Head of caudate nucleus (tissue), 42 donors: ENCODE measurements around the gene FAM81A.
"Not testable (repeated sequence)": the region's sequence is repeated elsewhere in the genome, so short reads cannot be mapped to it uniquely, and the experiment has no call there.

Experiments
- DNase-seq, 42 donors: peaks; one replicate each; pipeline versions ENCODE4 v3.0.0 to v3.0.0-alpha.2; 2020 to 2021; ENCODE audit warnings: mixed read lengths in 7 of 42
- intact Hi-C: fragments of 100-400 bp; cut with DNase I; formaldehyde crosslinking; loops from one replicate; pipeline ENCODE4 v1.15.0; 2022

The FAM81A gene

DNA sequence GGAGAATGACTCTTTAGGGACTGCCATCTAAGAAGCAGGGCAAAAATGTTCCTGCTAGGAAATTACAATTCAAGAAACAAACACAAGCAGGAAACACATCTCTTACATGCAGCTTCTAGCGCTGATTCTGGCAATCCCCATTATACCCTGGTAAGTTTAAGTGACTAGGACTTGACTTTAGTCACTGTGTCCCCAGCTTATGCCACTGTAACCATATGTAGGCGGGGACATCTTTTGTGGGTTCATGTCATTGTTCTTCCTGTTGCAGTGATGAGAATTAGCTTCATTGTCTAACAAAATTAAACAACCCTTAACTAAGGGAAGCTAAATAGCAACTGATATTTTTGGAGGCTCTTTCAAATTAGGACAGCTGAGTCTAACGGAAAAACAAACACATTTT lies 17.9 kb upstream of the FAM81A start:
- intact Hi-C loops, result no loop called here
- DNase-seq, result no peak

DNA sequence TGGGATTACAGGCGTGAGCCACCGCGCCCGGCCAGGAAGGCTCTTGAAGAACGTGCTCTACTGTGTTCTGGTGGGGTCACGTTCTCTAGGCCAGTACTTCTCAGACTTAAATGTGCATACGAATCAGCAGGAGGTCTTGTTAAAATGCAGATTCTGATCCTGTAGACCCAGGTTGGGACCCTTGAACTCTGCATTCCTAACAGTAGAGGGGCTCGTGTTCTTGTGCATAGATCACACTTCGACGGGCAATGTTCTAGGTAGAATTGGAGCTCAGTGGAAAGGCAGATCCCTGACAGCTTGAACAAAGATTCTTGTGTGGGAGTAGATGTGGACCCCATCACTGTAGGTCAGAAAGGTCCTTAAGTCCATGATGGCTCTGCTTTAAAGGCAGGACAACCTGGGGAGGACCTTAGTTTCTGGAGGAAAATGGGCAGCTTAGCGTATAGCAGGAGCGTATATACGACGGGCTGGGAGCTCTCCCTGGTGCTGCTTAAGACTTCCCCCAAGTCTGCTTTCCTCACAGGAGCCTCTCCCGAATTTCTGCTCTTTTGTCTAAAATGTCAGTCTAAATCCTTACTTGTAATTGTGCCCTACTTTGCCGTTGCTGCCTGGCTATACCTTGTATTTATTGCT lies 16.9 kb upstream of the FAM81A start:
- intact Hi-C loops, result no loop called here
- DNase-seq, result no peak

DNA sequence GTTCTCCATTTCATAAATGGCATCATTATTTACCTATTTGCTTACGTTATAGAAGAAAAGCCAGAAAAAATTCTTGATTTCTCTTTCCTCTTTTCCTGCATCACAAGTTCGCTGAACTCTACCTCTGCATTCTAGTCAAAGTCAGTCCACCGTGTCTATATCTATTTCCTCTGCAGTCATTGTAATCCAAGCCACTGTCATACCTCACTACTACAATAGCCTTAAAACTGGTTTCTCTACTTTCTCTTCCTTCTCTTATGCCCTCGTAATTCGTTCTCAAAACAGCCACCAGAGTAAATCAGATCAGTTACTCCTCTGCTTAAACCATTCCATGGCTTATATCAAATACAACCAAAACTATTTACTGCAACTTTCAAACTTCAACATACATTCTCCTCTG lies 13.4 kb upstream of the FAM81A start:
- no peak for DNase-seq
- intact Hi-C loops, result no loop called here

DNA sequence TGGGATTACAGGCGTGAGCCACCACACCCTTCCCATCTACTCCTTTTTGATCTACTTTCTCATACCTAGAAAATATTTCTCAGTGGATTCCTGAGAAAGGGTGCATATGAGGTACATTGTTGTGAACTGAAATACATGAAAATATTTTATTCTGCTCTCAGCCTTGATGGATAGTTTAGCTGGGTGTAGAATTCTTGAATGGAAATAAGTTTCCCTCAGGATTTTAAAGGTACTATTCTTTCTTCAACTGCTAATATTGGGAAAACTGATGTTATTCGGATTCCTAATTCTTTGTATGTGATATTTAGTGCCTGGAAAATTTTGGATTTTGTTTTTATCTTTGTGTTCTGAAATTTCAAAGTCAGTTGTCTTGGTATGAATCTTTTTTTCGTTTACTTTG lies 9.1 kb upstream of the FAM81A start:
- DNase-seq, intact Hi-C loops: not testable (repeated sequence)

DNA sequence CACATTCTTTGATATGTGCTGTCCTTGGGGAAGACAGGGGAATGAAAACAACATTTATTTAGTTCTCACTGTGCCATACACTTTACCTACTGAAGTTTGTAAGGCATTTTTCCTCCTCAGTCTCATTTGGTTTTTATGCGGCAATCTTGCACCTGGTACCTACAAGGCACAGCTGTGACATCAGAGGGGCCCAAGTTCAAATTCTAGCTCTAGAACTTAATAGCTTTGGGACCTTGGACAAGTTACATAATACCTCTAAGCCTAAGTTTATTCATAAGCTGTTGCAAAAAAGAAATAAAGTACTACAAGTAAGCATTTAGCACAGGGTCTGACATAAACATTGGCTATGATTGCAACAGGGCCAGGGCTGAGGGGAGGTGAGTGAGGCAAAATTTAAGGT lies 5.6 kb upstream of the FAM81A start:
- no peak for DNase-seq
- intact Hi-C loops, result loop anchor here (10.0 kb wide), 1 partner anchor 58 kb away; the partner anchor contains the start of gene MYO1E

DNA sequence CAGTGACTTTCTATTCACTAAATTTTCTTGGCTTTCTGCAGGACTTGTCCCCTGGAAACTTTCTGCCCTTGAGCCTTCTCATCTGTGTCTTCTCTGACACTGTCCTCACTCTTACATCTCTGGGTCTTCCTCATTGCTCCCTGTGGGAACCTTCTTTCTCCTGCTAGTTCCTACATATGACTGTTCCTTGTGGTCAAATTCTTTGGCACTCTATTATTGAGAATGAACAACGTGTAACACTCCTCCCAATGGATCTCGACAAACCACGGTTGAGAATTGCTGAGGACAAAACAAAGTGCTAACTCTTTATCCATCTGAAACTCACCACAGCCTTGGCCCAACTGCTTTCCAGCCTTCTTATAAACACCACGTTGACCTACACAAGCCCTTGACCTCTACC lies 3.5 kb upstream of the FAM81A start:
- no peak for DNase-seq
- intact Hi-C loops, result loop anchor here (10.0 kb wide), 1 partner anchor 60 kb away; the partner anchor contains the start of gene MYO1E

DNA sequence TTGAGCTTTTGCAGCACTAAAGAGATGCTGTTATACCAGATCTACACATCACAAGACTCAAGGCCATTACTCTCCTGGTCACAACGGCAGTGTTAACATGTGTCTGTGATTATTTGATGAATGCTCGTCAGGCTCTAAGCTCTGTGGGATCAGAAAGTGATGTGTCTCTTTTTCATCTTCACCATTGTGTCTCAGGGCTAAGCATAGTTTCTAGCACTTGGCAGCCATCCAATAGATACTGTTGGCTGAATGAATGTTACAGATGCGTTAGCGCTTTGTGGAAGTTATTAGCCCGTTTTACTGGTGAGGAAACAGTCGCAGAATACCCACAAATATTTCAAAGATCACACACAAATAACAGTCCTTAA lies 1.2 kb upstream of the FAM81A start:
- intact Hi-C loops, result loop anchor here (10.0 kb wide), 1 partner anchor 62 kb away; the partner anchor contains the start of gene MYO1E
- DNase-seq, result peak in 3 of 42 donors; percentile 8 to 40 (median 17)

DNA sequence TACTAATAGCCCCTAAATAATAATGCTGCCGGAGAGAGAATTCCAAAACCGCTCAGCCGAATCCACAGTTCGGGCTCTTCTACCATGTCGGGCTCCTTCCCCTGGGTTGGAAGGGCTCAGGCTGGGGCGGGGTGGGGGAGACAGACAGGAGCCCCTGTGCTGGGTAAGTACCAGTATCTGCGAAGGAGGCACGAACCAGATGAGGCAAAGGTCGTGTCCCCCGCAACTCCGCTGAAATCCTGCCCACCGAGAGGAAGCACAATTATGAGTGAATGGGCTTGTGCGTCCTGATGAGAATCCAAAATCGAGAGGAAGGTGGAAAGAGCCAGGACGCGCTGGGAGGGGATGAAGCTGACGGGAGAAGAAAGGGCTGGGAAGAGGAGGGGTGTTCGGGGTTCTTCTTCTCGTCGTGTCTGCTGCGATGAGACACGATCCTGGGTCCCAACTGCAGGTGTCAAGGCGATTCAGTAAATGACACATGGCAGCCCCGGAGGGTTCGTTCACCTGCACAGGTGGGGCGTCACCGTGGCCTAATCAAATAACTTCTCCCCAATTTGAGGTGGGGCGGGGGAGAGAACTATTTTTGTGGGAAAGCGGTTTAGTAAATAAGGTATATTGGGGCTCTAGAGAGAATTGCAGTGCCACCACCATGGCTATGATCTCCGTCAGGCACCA lies 707 bp upstream of the FAM81A start:
- DNase-seq, result peak in 29 of 42 donors; percentile 5 to 57 (median 21)
- intact Hi-C loops, result loop anchor here (10.0 kb wide), 1 partner anchor 62 kb away; the partner anchor contains the start of gene MYO1E

DNA sequence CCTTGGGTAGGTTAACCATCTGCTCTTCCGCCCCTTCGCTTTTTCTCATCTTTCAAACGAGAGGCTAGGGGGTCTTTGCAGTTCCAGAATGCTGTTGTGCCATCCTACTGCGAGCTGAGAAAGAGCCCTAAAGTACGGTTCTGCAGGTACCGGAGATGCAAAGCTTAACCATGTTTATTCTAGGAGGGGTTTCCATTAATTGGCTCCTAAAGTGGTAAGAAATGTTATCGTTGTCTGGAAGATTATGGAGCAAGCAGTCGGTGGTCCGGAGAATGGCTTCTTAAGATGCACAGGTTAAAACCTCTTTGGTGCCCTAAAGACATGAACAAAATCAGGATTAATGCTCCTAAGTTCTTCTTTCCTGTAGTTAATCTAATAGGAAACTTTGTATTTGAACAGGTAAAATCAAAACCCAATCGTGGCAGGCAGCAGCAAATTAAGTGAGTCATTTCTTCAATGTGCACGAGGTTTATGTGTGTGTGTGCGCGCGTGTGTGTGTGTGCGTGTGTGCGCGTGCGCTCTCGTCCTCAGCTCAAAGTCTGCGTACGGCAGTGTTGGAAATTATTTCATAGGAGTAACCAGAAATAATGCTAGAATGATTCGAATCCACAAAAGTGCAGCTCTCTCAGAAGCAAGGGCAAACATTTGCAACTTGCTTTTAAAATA lies 772 bp downstream of the FAM81A start:
- DNase-seq, result peak in 41 of 42 donors; percentile 17 to 80 (median 59)
- intact Hi-C loops, result loop anchor here (10.0 kb wide), 1 partner anchor 64 kb away; the partner anchor contains the start of gene MYO1E

DNA sequence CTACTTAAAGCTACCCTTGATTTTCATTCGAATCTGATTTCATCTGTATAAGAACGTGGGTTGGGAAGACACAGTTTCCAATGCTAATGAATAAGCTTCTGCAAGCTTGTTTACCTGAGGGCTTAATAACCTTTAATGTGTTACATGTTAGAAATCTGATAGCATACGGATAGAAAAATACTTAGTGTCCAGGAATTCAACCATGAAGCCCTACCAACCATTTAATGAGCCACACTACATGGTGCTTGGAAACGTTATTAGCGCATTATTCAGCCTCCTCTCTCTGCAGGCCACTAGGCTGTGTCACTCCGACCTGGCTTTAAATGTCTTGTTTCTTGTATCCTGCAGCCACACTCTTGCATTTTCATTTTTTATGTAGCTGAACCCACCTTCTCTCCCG lies 1.6 kb downstream of the FAM81A start:
- DNase-seq, result no peak
- intact Hi-C loops, result loop anchor here (10.0 kb wide), 1 partner anchor 65 kb away; the partner anchor contains the start of gene MYO1E

DNA sequence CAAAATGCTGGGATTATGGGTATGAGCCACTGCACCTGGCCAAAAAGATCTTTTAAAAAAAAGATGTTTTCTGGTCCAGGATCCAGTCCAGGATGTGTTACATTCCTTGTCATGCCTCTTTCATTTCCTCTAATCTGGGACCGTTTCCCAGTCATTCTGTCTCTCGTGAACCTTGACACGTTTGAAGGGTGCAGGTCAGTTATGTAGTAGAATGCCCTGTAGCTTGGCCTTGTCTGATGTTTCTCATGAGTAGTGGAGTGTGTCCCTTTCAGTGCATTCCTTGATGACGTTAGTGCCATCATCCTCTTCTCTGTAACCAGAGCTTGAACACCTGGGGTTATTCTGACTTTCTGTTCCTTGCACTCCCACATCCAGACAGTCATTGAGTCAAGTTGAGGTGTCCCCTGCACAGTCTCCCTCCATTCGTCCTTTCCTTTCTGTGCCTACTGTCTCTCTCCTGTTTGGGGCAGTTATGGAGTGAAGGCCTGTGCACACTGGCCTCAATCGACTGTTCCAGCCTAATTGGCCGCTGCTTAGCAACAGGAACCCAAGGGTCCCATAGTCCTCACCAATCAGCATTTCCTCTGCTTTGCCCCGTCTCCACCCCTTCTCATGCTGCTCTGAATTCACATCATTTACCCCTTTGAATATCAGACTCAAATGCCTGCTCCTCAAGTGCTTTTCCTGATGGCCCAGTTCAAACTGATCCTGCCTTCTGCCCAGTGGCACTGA lies 5.5 kb downstream of the FAM81A start:
- peak in 1 of 42 donors; percentile 15 for DNase-seq
- intact Hi-C loops, result no loop called here

DNA sequence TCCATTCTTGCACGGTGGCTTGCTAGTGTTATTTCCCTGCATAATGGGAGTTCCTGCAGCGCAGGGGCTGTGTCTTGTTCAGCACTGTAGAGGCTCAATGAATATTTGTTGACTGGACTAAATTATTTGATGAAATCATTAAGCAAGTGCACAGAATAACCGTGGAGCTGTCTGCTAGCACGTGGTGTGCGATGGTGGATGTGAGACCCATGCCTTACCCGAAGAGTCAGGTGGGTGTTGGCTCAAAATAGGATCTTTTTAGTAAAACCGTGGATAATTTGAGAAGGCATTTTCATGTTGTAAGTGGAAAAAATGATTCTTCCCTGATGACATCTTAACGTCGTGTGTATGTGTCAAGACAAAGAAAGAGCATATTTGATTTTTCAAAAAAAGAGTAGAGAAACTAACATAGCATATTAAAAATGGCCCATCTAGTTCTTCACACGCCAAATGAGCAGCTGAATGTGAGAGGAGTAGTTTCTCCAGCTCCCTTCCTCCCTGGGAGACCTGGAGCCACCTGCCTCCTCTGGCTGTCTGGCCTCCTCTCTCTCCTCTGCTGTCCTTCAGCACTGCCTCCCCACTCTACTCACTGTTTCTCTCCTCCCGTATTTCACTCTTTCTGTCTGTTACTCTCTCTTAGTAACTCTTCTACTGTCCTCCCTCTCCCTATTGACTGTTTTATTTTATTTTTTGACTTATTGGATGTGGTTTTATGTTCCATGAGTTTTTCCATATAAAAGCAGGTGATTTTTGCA lies 6.3 kb downstream of the FAM81A start:
- peak in 4 of 42 donors; percentile 6 to 51 (median 42) for DNase-seq
- intact Hi-C loops, result no loop called here

DNA sequence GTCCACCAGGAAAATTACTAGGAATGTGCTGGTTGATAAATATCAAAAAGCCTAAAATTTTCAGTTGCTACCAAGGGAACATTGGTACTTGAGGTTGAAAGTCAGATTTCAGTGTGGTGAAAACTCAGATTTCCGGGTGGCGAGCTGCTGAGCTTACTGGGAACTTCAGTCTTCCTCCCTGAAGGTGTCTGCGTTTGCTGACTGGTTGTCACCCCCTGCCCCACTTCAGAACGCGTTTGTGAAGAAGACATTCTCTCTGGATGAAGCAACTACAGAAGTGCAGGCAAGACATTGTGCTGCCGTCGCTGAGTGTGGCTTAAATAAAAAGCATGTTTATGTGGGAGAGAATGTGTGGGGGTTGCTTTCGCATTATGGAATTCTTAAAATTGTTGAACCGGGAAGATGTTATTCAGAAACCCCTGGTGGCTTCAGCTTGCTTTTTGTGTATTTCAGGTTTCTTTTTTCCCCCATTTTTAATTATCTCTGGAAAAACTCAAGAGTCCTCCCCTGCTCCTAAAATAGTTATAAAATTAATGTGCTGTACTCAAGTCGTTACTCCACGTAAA lies 7.1 kb downstream of the FAM81A start:
- intact Hi-C loops, result no loop called here
- DNase-seq, result no peak

DNA sequence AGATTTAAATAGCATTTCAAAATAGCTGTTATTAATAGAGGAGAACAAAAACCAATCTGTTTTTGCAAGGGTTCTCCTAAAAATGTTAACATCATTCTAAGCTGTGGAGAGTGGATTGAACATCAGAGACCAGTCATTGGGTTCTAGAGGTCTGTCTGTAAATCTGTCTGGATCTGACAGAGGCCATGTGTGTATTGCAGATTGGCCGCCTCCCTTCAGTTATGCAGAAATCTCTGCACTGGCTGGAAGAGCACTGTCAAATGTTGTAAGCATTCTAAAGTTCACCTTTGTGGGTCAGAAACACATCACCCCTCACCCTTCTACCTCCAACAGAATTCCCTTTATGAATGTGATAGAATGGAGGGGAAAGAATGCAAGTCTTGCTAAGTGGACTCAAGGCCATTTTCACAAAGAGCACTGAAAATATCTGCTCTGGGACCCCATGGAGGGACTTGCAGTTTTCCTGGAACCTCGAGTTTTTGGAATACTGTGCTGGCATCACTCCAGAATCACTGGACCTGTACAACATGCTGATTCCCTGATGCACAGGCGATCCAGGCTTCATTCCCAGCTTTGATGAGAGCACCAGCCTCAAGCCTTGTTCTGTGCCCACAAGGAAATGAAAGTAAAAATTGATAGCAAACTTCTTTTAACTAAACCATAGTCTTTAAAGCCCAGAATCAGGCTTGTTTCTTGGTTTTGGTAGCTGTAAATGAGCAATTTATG lies 8.4 kb downstream of the FAM81A start:
- intact Hi-C loops, result no loop called here
- no peak for DNase-seq

DNA sequence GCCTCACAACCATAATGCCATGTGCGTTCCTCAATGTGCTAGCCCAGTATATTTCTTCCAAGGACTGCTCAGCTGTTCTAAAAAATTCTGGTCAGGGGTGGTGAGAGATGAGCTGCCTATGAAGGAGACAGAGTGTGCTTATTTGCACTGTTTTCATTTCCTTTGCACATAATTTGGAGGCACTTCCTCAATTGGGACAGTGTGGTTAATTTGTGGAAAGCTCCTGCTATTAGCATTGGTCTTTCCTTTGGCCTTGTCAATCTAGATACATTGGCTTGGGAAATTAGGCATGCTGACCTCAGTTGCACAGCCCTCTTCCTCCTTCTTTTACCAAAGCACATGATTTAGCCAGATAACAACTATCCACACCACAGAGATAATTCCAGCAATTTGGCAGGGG lies 9.4 kb downstream of the FAM81A start:
- DNase-seq, result no peak
- intact Hi-C loops, result no loop called here

DNA sequence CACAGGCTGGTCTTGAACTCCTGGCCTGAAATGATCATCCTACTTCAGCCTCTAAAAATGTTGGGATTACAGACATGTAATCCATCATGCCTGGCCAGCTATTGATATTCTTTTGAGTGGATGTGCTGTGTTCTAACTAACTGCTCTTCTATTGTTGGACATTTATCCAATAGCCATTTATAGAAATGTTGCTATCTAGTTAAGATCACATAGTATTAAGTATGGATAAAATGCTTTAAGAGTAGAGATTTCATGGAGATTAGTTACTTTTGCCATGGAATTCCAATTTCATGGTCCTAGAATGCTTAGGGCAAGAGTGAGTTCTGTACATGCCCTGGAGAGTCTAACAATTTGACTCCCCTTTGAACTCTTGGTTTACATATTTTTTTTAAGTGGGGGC lies 10.9 kb downstream of the FAM81A start:
- intact Hi-C loops, result no loop called here

DNA sequence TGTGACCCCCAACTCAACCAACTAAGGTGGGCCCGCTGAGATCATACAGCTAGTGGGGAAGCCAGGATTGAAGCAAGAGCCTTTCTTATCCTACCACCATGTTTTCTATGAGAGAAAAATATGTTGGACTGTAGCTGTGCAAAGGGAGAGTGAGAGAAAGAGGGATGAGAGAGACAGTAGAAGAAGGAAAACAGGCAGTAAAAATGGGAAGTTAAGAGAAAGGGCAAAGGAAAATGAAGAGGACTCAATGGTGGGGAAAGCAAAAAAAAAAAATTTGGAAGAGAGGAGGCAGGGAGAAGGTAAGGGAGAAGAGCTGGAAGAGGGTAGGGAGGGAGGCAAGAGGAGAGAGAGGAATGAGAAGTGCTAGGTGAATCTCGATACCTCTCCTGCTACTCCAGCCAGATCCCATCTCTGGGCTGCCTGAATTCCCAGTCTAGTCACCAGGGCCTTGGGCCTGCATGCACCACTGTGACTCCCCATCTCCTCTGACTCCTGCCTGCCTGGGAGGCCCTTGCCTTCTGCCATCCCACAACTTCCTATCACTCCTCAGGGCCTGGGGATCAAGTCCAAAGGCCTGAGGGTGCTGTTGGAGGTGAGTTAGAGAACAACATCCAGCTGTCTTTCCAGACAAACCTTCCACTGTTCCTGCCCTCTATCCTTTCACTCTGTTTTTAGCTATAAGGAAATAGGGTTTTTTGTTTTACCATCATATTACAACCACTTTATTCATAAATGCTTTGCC lies 15.7 kb downstream of the FAM81A start:
- intact Hi-C loops, result no loop called here
- DNase-seq, result no peak

More for the DNA sequence above, 10.9 kb downstream of the FAM81A start:
- no peak for DNase-seq
